Hepatocyte (in vitro differentiated cells): ENCODE results near the gene CACNA1F.

Source experiments
- CTCF ChIP-seq: fragments of 200-600 bp; sonication (generic); IDR thresholded peaks from 2 replicates; pipeline ENCODE4 v1.5.1; 2016; ENCODE audit warnings: antibody characterized with exemption, mild to moderate bottlenecking; ENCODE audit not compliant: poor library complexity
- EZH2 ChIP-seq: fragments of 200-600 bp; sonication (generic); IDR thresholded peaks from 2 replicates; pipeline ENCODE4 v1.6.1; 2016; ENCODE audit warnings: antibody characterized with exemption, mild to moderate bottlenecking, borderline replicate concordance

GRCh38 chrX:49174723-49175122, 58.4 kb downstream of the CACNA1F start:
- TF ChIP-seq EZH2 (no peak), CTCF (no peak)
